Panc1 (cell line): ENCODE measurements around the gene TIGIT. TPM values are rescaled to one million over a fixed set of nuclear protein-coding genes. Genes with fewer than 3 reads are reported as not detected.

Experiments
- ATAC-seq: fragments of 200-7000 bp; cut with Tn5 transposase; 2 replicates; pipeline ENCODE4 v1.9.1; 2020; ENCODE audit warnings: mild to moderate bottlenecking, moderate library complexity
- BruUV-seq: library from RNA; stranded (reverse); fragments of 400-500 nt; replicated peaks from 2 replicates; lab custom pipeline; 2021; lab: Mats Ljungman, UMichigan
- CTCF ChIA-PET: fragments of 300-600 bp; sonication (Branson Sonifier 250); formaldehyde crosslinking; loops from one replicate; lab custom pipeline; 2022; ENCODE audit warnings: antibody characterized with exemption; lab: Charles Lee
- POLR2A ChIA-PET: fragments of 300-600 bp; sonication (Branson Sonifier 250); formaldehyde crosslinking; loops from one replicate; lab custom pipeline; 2022; ENCODE audit warnings: antibody characterized with exemption; lab: Charles Lee
- DNase-seq: peaks from one replicate; pipeline ENCODE4 v3.0.0-alpha.2; 2010; ENCODE audit warnings: low read depth, low spot score
- H3K27ac ChIP-seq: 2 replicates; pipeline ENCODE4 v1.5.1; 2011; ENCODE audit warnings: mild to moderate bottlenecking, low read length, inconsistent platforms
- H3K27me3 ChIP-seq: fragments of 200-500 bp; sonication (Bioruptor generic); 2 replicates; pipeline ENCODE4 v1.6.0; 2014; ENCODE audit warnings: low read length, inconsistent platforms; ENCODE audit not compliant: control insufficient read depth, insufficient read depth
- H3K36me3 ChIP-seq: fragments of 200-500 bp; sonication (Bioruptor generic); 2 replicates; pipeline ENCODE4 v1.5.1; 2014; ENCODE audit warnings: inconsistent platforms, mild to moderate bottlenecking, low read length, moderate library complexity; ENCODE audit not compliant: control insufficient read depth, insufficient read depth
- H3K4me1 ChIP-seq: 2 replicates; pipeline ENCODE4 v1.5.1; 2011; ENCODE audit warnings: inconsistent platforms, mild to moderate bottlenecking, low read length, moderate library complexity; ENCODE audit not compliant: control insufficient read depth, insufficient read depth
- H3K4me3 ChIP-seq, 2 experiments: 2 replicates each; pipeline ENCODE4 v1.5.1; 2011 to 2012; ENCODE audit warnings: low read depth in 2 of 2, low read length in 2 of 2, mild to moderate bottlenecking in 2 of 2, inconsistent platforms in 1 of 2, moderate library complexity in 1 of 2
- H3K9me3 ChIP-seq: fragments of 200-500 bp; sonication (Bioruptor generic); 2 replicates; pipeline ENCODE4 v1.5.1; 2014; ENCODE audit warnings: low read depth, mild to moderate bottlenecking, inconsistent platforms, low read length, moderate library complexity; ENCODE audit not compliant: control insufficient read depth, insufficient read depth
- CTCF ChIP-seq: fragments of 450-650 bp; IDR thresholded peaks from 2 replicates; pipeline ENCODE4 v1.5.1; 2017; ENCODE audit warnings: mild to moderate bottlenecking
- POLR2AphosphoS5 ChIP-seq: IDR thresholded peaks from 2 replicates; pipeline ENCODE4 v1.6.1; 2012; ENCODE audit warnings: mild to moderate bottlenecking, low read depth, low read length, moderate library complexity
- REST ChIP-seq, 2 experiments: IDR thresholded peaks; 2 replicates each; pipeline ENCODE4 v1.6.1; 2011 to 2012; ENCODE audit warnings: low read depth in 2 of 2, control low read depth in 1 of 2, low read length in 1 of 2, mild to moderate bottlenecking in 1 of 2, moderate library complexity in 1 of 2; ENCODE audit not compliant: insufficient read depth in 1 of 2
- SIN3A ChIP-seq: IDR thresholded peaks from 2 replicates; pipeline ENCODE4 v1.6.1; 2012; ENCODE audit warnings: low read depth, mild to moderate bottlenecking, low read length, moderate library complexity, borderline replicate concordance; ENCODE audit not compliant: insufficient read depth
- TCF7L2 ChIP-seq: IDR thresholded peaks from 2 replicates; pipeline ENCODE4 v1.6.1; 2011; ENCODE audit warnings: mild to moderate bottlenecking, low read depth, low read length, inconsistent platforms
- in situ Hi-C: cut with HindIII; loops from 2 replicates; pipeline ENCODE4 v1.10.0; 2016; ENCODE audit warnings: low sequenced_read_pairs, low pct_unique_long_range_greater_than_20kb
- intact Hi-C: fragments of 100-400 bp; cut with micrococcal nuclease; formaldehyde crosslinking; loops from one replicate; pipeline ENCODE4 v1.10.0; 2022; ENCODE audit not compliant: unreplicated experiment
- total RNA-seq: library from RNA; stranded (reverse); gene quantifications from one replicate; pipeline ENCODE4 v1.2.1, GENCODE V29; 2021; ENCODE audit not compliant: unreplicated experiment

Gene TIGIT
- total RNA-seq, 1 experiment from 2014 or later, result not detected

- POLR2A ChIA-PET, result no interaction called here
- no TSS peak for BruUV-seq
- intact Hi-C loops, result no loop called here
These were observed 36.0 kb downstream of the TIGIT start for GRCh38 chr3:114329823-114330222.

GRCh38 chr3:114331007-114331406, 37.2 kb downstream of the TIGIT start:
- H3K4me3 ChIP-seq, result no peak overlapping the region
- in situ Hi-C loops, result no loop called here
- DNase-seq (no peak), ATAC-seq (no peak)
- no peaks in the 10 kb centered on the region for H3K9me3 ChIP-seq
- H3K27ac ChIP-seq, result no peak overlapping the region
- TF ChIP-seq REST (IDR thresholded peaks at IDR 0.05; ENCODE audit: insufficient read depth in 1 of 2, low read depth in 2 of 2, low read length in 1 of 2), result no peak
- no peak for TF ChIP-seq CTCF
- TF ChIP-seq SIN3A, result no peak
- TF ChIP-seq POLR2AphosphoS5, result no peak
- no peak for TF ChIP-seq TCF7L2
- no peaks in the 10 kb centered on the region for H3K36me3 ChIP-seq
- no peaks in the 10 kb centered on the region for H3K27me3 ChIP-seq
- intact Hi-C loops, result no loop called here
- POLR2A ChIA-PET, result interaction anchor here (0.6 kb wide), 1 partner anchor 17 kb away, joined by 4 read pairs; no protein-coding TSS in a partner anchor
- CTCF ChIA-PET, result no interaction called here
- no TSS peak for BruUV-seq
- no peaks in the 10 kb centered on the region for H3K4me1 ChIP-seq

More at GRCh38 chr3:114329823-114330222, 36.0 kb downstream of the TIGIT start:
- Histone ChIP-seq H3K4me3 (no peak overlapping the region), H3K36me3 (no peaks in the 10 kb centered on the region), H3K27ac (no peak overlapping the region), H3K27me3 (no peaks in the 10 kb centered on the region), H3K4me1 (no peaks in the 10 kb centered on the region), H3K9me3 (no peaks in the 10 kb centered on the region)
- no peak for TF ChIP-seq REST (IDR thresholded peaks at IDR 0.05; ENCODE audit: insufficient read depth in 1 of 2, low read depth in 2 of 2, low read length in 1 of 2)
- no peak for TF ChIP-seq SIN3A
- no peak for TF ChIP-seq POLR2AphosphoS5
- no peak for TF ChIP-seq CTCF
- TF ChIP-seq TCF7L2, result no peak
- CTCF ChIA-PET, result no interaction called here
- ATAC-seq (no peak), DNase-seq (no peak)
- in situ Hi-C loops, result no loop called here
